ENCODE measurements around the gene U2AF1L4. TPM values are rescaled to one million over a fixed set of nuclear protein-coding genes. Genes with fewer than 3 reads are reported as not detected.

The U2AF1L4 gene
- total RNA-seq, 4 donors from 2014 or later, result 7.9 to 31.1 (median 20.9) TPM

- intact Hi-C loops (cut with DNase I), result no loop called here
- no peak overlapping the region for H3K4me3 ChIP-seq
- no peaks in the 10 kb centered on the region for H3K9me3 ChIP-seq
- TF ChIP-seq POLR2AphosphoS5 (IDR thresholded peaks at IDR 0.05), result no peak
- H3K27ac ChIP-seq (replicated peaks in 1 of 4), result no peak overlapping the region
- no peaks in the 10 kb centered on the region for H3K27me3 ChIP-seq
- H3K36me3 ChIP-seq, result peaks cover 76 to 92% (median 91%) of the 10 kb centered on the region in 4 donors
- 95% methylated on average over 19 of the region's 24 CpGs for WGBS
- DNase-seq (ENCODE audit: extremely low spot score), result no peak
- peaks cover 13 to 35% (median 22%) of the 10 kb centered on the region in 4 donors for H3K4me1 ChIP-seq
Observed at GRCh38 chr19:35723671-35724070, 21.5 kb downstream of the U2AF1L4 start.

GRCh38 chr19:35722897-35723296, 22.3 kb downstream of the U2AF1L4 start:
- peaks cover 14 to 38% (median 25%) of the 10 kb centered on the region in 4 donors for H3K4me1 ChIP-seq
- no peak for TF ChIP-seq POLR2A (IDR thresholded peaks at IDR 0.05; ENCODE audit: low read depth)
- TF ChIP-seq CTCF (IDR thresholded peaks at IDR 0.05), result no peak
- TF ChIP-seq EP300 (IDR thresholded peaks at IDR 0.05), result no peak
- no peak for TF ChIP-seq POLR2AphosphoS5 (IDR thresholded peaks at IDR 0.05)
- intact Hi-C loops (cut with DNase I), result no loop called here
- DNase-seq (ENCODE audit: extremely low spot score), result no peak
- H3K4me3 ChIP-seq, result no peak overlapping the region
- H3K27me3 ChIP-seq, result no peaks in the 10 kb centered on the region
- H3K9me3 ChIP-seq, result no peaks in the 10 kb centered on the region
- no peak overlapping the region for H3K27ac ChIP-seq (replicated peaks in 1 of 4)
- 92% methylated on average over 16 of the region's 16 CpGs for WGBS
- H3K36me3 ChIP-seq, result peaks cover 68 to 84% (median 84%) of the 10 kb centered on the region in 4 donors

GRCh38 chr19:35722461-35722860, 22.8 kb downstream of the U2AF1L4 start:
- Histone ChIP-seq H3K27me3 (no peaks in the 10 kb centered on the region), H3K27ac (replicated peaks in 1 of 4) (no peak overlapping the region), H3K9me3 (no peaks in the 10 kb centered on the region), H3K4me1 (peaks cover 14 to 38% (median 25%) of the 10 kb centered on the region in 4 donors), H3K36me3 (peaks cover 64 to 80% (median 79%) of the 10 kb centered on the region in 4 donors), H3K4me3 (no peak overlapping the region)
- no peak for TF ChIP-seq POLR2AphosphoS5 (IDR thresholded peaks at IDR 0.05)
- no peak for TF ChIP-seq EP300 (IDR thresholded peaks at IDR 0.05)
- no peak for TF ChIP-seq POLR2A (IDR thresholded peaks at IDR 0.05; ENCODE audit: low read depth)
- no peak for TF ChIP-seq CTCF (IDR thresholded peaks at IDR 0.05)
- intact Hi-C loops (cut with DNase I), result no loop called here
- no peak for DNase-seq (ENCODE audit: extremely low spot score)
- WGBS, result 92% methylated on average over 14 of the region's 14 CpGs

- H3K4me1 ChIP-seq, result peaks cover 14 to 38% (median 27%) of the 10 kb centered on the region in 4 donors
- no peak for DNase-seq (ENCODE audit: extremely low spot score)
- no peaks in the 10 kb centered on the region for H3K27me3 ChIP-seq
- intact Hi-C loops (cut with DNase I), result no loop called here
- H3K27ac ChIP-seq (replicated peaks in 1 of 4), result no peak overlapping the region
- no peak overlapping the region for H3K4me3 ChIP-seq
- no peaks in the 10 kb centered on the region for H3K9me3 ChIP-seq
- TF ChIP-seq CTCF (IDR thresholded peaks at IDR 0.05), result no peak
- no peak for TF ChIP-seq POLR2AphosphoS5 (IDR thresholded peaks at IDR 0.05)
- TF ChIP-seq EP300 (IDR thresholded peaks at IDR 0.05), result no peak
- no peak for TF ChIP-seq POLR2A (IDR thresholded peaks at IDR 0.05; ENCODE audit: low read depth)
- WGBS, result 100% methylated on average over 2 of the region's 16 CpGs
- peaks cover 55 to 69% (median 68%) of the 10 kb centered on the region in 4 donors for H3K36me3 ChIP-seq
Observed at GRCh38 chr19:35721374-35721773, 23.8 kb downstream of the U2AF1L4 start.

- H3K4me3 ChIP-seq, result no peak overlapping the region
- TF ChIP-seq POLR2A (IDR thresholded peaks at IDR 0.05; ENCODE audit: low read depth) (no peak), EP300 (IDR thresholded peaks at IDR 0.05) (no peak), CTCF (IDR thresholded peaks at IDR 0.05) (no peak), POLR2AphosphoS5 (IDR thresholded peaks at IDR 0.05) (no peak)
- no peak overlapping the region for H3K27ac ChIP-seq (replicated peaks in 1 of 4)
- H3K27me3 ChIP-seq, result no peaks in the 10 kb centered on the region
- H3K36me3 ChIP-seq, result peaks cover 48 to 62% (median 61%) of the 10 kb centered on the region in 4 donors
- WGBS, result 80% methylated on average over 16 of the region's 17 CpGs
- intact Hi-C loops (cut with DNase I), result no loop called here
- peaks cover 21 to 46% (median 34%) of the 10 kb centered on the region in 4 donors for H3K4me1 ChIP-seq
- H3K9me3 ChIP-seq, result no peaks in the 10 kb centered on the region
- no peak for DNase-seq (ENCODE audit: extremely low spot score)
Observed at GRCh38 chr19:35720648-35721047, 24.6 kb downstream of the U2AF1L4 start.
